Activated CD8-positive, alpha-beta memory T cell treated with anti-CD3 and anti-CD28 coated beads, Interleukin-2, amount 10 ng/mL, durations not matched to agents 7 days and 5 days (primary cell): ENCODE measurements around the gene MKS1. TPM values are rescaled to one million over a fixed set of nuclear protein-coding genes. Genes with fewer than 3 reads are reported as not detected.

ENCODE experiments used
- ATAC-seq: fragments of 150-1000 bp; cut with Tn5 transposase; one replicate; pipeline ENCODE4 v1.10.0; 2021; ENCODE audit warnings: moderate library complexity
- CTCF ChIA-PET: fragments of 350-600 bp; sonication (Branson Sonifier 250); formaldehyde crosslinking; loops from one replicate; lab custom pipeline; 2021; ENCODE audit warnings: antibody characterized with exemption; lab: Charles Lee
- DNase-seq: peaks from one replicate; pipeline ENCODE4 v3.0.0-alpha.2; 2020
- H3K27ac Mint-ChIP-seq: one replicate; pipeline ENCODE4 v1.8.0; 2021; ENCODE audit warnings: mild to moderate bottlenecking, mixed read lengths
- H3K27me3 Mint-ChIP-seq: one replicate; pipeline ENCODE4 v1.8.0; 2021; ENCODE audit warnings: mixed read lengths
- H3K36me3 Mint-ChIP-seq: one replicate; pipeline ENCODE4 v1.8.0; 2021; ENCODE audit warnings: mild to moderate bottlenecking, mixed read lengths
- H3K4me1 Mint-ChIP-seq: one replicate; pipeline ENCODE4 v1.8.0; 2021; ENCODE audit warnings: mixed read lengths
- H3K4me3 Mint-ChIP-seq: one replicate; pipeline ENCODE4 v1.8.0; 2021; ENCODE audit warnings: mild to moderate bottlenecking, moderate library complexity, mixed read lengths
- H3K9me3 Mint-ChIP-seq: one replicate; pipeline ENCODE4 v1.8.0; 2022; ENCODE audit warnings: low read depth, mixed read lengths
- total RNA-seq, 2 experiments: library from RNA; stranded (reverse); gene quantifications; one replicate each; pipeline ENCODE4 v1.2.3, GENCODE V29; 2021

Gene MKS1
- total RNA-seq, 2 experiments from 2014 or later: 17.8 to 18.2 TPM

DNA sequence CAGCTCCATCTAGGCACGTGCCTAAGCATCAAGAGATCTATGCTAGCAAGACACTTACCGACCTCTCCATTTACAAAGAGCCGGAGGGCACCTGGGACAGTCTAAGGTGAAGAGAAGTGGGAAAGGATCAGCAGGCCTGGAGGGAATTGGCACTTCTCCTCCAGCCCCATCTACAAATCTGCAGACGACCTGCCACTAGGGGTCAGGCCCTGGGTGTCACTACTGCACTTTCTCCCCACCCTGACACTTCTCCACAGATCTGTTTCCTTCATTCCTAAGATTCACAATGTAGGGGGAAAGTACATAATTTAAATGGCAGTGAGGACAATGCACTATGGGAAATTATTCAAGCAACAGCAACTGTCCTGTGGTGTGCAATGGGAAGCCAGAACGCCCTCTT lies 8.1 kb downstream of the MKS1 start:
- Mint-ChIP-seq H3K36me3 (peaks cover 4% of the 10 kb centered on the region), H3K4me1 (peaks cover 4% of the 10 kb centered on the region), H3K27me3 (no peaks in the 10 kb centered on the region), H3K4me3 (no peak overlapping the region), H3K9me3 (no peaks in the 10 kb centered on the region), H3K27ac (no peak overlapping the region)
- no peak for ATAC-seq
- CTCF ChIA-PET: interaction anchor here (2.9 kb wide), 1 partner anchor 11 kb away, joined by 10 read pairs; no protein-coding TSS in a partner anchor
- no peak for DNase-seq

DNA sequence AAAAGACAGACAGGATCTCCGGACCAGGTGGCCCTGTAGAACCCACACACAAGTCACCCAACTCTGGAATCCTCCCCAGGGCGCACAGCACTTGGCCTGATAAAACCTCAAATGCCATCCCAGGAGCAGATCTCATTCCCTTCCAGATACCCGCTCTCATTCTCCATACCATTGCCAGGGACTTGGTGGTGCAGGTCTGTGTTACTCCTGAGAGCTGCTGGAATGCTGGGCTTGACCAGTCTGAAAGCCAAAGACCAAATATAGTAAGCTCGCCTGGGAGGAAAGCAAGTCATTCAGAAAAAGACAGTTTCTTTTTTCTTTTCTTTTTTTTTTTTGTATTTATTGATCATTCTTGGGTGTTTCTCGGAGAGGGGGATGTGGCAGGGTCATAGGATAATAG lies 10.7 kb downstream of the MKS1 start:
- Mint-ChIP-seq H3K4me1 (peaks cover 4% of the 10 kb centered on the region), H3K36me3 (peaks cover 4% of the 10 kb centered on the region), H3K27me3 (no peaks in the 10 kb centered on the region), H3K4me3 (no peak overlapping the region), H3K9me3 (no peaks in the 10 kb centered on the region), H3K27ac (no peak overlapping the region)
- DNase-seq (no peak), ATAC-seq (no peak)
- CTCF ChIA-PET: interaction anchor here (1.4 to 2.9 kb wide), 2 partner anchors 8 to 209 kb away, joined by 3 to 10 read pairs; partner anchors contain the start of gene RNF43

DNA sequence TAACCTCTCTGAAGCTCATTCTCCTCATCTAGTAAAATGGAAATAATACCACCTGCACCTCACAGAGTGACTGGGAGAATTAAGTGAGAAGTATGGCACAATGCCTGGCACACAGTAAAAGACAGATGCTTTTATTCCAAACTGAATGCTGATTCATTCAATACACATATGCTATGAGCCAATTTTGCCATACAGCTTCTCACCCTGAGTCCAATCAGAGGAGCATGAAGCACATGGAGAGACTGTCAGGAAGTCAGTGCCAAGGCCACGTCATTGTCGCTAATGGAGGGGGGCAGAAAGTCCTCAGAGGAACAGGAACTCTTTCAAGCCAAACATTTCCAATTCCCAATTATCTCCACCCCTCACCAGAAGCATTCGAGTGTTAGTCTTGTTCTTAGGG lies 11.6 kb downstream of the MKS1 start:
- Mint-ChIP-seq H3K27ac (no peak overlapping the region), H3K36me3 (peaks cover 4% of the 10 kb centered on the region), H3K4me1 (peaks cover 4% of the 10 kb centered on the region), H3K4me3 (no peak overlapping the region), H3K27me3 (no peaks in the 10 kb centered on the region), H3K9me3 (no peaks in the 10 kb centered on the region)
- ATAC-seq (no peak), DNase-seq (no peak)
- CTCF ChIA-PET: interaction anchor here (0.7 kb wide), 1 partner anchor 16 kb away, joined by 6 read pairs; no protein-coding TSS in a partner anchor

DNA sequence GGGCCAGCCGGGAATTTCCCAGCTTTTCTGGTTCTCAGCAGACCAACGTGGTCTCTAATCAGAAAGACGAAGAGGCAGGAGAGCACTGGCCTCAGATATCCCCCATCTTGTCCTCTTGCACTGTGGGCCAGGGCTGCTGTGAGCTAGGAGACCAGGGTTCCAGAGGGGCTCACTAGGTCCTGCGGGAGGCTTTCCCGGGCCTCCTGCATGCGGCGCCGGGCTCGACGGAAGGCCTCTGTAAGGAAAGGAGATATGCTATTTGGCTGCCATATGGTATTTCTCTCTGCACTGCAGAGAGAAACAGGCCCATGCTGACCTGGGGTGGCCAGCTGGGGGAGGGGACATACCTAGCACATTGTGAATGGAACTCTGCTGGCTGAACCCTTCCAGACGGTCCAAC lies 13.1 kb downstream of the MKS1 start:
- CTCF ChIA-PET: interaction anchor here (1.2 kb wide), 1 partner anchor 44 kb away, joined by 3 read pairs; no protein-coding TSS in a partner anchor
- H3K27ac Mint-ChIP-seq: no peak overlapping the region
- H3K4me1 Mint-ChIP-seq: peaks cover 3% of the 10 kb centered on the region

DNA sequence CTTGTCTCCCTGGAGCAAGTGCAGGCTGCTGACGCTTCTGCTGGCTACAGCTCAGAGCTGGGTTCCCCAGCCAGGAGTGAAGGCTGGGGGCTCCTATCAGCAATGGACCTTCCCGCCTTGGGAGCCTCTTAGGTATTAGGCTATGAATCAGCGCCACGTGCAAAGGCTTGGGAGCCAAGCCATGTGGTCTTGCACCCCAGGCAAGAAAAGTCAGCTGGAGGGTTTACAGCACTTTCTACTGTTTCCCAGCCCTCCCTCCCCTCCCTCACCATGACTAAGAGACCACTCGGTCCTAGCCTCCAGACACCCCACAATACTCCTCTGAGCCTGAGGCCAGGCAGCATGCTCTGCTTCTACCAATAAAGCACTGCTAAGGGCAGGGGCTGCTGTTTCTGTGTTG lies 14.3 kb downstream of the MKS1 start:
- Mint-ChIP-seq H3K27me3 (peaks cover 5% of the 10 kb centered on the region), H3K4me1 (no peaks in the 10 kb centered on the region), H3K36me3 (peaks cover 2% of the 10 kb centered on the region), H3K4me3 (no peak overlapping the region), H3K9me3 (no peaks in the 10 kb centered on the region), H3K27ac (no peak overlapping the region)
- DNase-seq (no peak), ATAC-seq (no peak)
- CTCF ChIA-PET: interaction anchor here (1.2 kb wide), 1 partner anchor 45 kb away, joined by 3 read pairs; no protein-coding TSS in a partner anchor

More for the DNA sequence above, 13.1 kb downstream of the MKS1 start:
- Mint-ChIP-seq H3K4me3 (no peak overlapping the region), H3K27me3 (no peaks in the 10 kb centered on the region), H3K36me3 (peaks cover 2% of the 10 kb centered on the region), H3K9me3 (no peaks in the 10 kb centered on the region)
- DNase-seq: no peak
- ATAC-seq: no peak

DNA sequence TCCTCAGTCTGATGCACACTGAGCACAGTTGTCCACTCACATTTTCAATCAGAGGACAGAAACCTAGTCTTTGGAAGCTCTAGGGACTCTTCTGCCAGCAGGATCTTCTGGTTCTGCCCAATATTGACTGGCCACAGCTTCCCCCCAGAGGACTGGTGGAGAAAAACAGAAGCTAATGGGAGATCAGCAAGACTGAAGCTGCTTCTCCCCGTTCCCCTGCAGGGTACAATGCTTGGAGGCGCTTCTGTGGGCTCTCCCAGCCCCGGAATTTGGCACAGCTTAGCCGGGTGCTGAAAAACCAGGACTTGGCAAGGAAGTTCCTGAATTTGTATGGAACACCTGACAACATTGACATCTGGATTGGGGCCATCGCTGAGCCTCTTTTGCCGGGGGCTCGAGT lies 16.2 kb downstream of the MKS1 start:
- Mint-ChIP-seq H3K27ac (no peak overlapping the region), H3K9me3 (no peaks in the 10 kb centered on the region), H3K36me3 (no peaks in the 10 kb centered on the region), H3K27me3 (peaks cover 22% of the 10 kb centered on the region), H3K4me1 (no peaks in the 10 kb centered on the region), H3K4me3 (no peak overlapping the region)
- ATAC-seq: no peak
- CTCF ChIA-PET: interaction anchor here (1.1 kb wide), 1 partner anchor 47 kb away, joined by 3 read pairs; no protein-coding TSS in a partner anchor
- DNase-seq: no peak

DNA sequence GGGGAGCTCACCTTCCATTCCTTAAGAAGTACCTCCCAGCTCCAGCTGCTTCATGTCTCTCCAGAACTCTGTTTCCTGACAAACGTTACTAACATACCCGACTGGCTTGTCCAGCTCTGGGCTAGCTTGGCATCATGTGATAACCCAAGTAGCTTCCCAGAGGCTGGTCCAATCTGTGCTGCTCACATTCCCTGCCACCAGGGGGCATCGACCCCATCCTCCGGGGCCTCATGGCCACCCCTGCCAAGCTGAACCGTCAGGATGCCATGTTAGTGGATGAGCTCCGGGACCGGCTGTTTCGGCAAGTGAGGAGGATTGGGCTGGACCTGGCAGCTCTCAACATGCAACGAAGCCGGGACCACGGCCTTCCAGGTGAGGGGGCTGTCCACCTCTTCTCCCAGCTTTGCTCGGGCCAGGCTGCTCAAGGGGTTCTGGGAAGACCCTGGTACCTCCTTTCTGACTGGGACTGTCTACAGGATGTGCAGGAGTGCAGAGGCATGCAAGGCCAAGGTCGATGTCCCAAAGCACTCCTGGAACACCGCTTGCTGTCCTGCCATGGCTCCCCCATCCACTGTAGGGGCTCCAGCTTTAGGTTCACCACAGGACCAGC lies 18.9 kb downstream of the MKS1 start:
- peak; percentile 62 for DNase-seq
- Mint-ChIP-seq H3K27ac (no peak overlapping the region), H3K9me3 (no peaks in the 10 kb centered on the region), H3K4me3 (no peak overlapping the region), H3K4me1 (no peaks in the 10 kb centered on the region), H3K27me3 (peaks cover 25% of the 10 kb centered on the region), H3K36me3 (no peaks in the 10 kb centered on the region)
- CTCF ChIA-PET: interaction anchor here (0.5 to 3.3 kb wide), 24 partner anchors 9 to 288 kb away, joined by 3 to 17 read pairs (median 5); partner anchors contain the start of genes HSF5, MKS1 and RNF43
- peak; percentile 83 for ATAC-seq

DNA sequence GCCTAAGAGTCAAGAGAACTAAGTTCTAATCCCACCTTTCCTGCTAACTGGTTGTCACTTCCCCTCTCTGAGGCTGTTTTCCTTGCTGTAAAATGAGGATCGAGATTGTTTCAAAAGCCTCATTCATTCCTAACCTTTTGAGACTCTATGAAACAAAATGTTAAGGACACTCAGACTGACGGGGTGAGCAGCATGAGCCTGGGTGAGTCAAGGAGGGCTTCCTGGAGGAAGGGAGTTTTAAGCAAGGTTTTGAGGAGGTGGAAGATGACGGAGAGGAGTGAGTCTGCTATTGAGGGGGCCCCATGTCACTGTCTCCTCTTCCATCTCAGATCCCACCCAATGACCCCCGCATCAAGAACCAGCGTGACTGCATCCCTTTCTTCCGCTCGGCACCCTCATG lies 22.4 kb downstream of the MKS1 start:
- Mint-ChIP-seq H3K27me3 (peaks cover 25% of the 10 kb centered on the region), H3K36me3 (no peaks in the 10 kb centered on the region), H3K27ac (no peak overlapping the region), H3K4me3 (no peak overlapping the region), H3K4me1 (no peaks in the 10 kb centered on the region), H3K9me3 (no peaks in the 10 kb centered on the region)
- CTCF ChIA-PET: no interaction called here
- no peak for ATAC-seq
- DNase-seq: no peak

DNA sequence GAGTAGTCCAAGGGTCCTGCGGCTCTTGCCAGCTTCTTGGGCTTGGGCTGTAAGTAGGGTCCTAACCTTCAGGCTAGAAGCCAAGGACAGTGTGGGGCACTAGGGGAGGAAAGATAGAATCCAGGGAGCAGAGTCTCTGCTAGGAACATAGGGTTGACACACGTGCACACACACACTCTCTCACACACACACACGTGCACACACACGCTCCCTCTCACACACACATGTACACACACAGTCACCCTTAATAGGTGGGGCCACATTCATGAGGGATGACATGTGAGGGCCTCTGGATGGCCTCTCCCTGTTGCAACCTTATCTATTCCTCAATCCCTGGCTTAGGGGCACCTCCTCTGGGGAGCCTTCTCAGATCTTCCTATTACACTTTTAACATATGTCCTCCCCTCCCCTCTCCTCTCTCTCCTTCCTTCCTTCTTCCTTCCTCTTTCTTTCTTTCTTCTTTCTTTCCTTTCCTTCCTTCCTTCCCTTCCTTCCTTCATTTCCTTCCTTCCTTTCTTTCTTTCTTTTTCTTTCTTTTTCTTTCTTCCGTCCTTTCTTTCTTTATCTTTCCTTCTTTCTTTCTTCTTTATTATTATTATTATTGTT lies 23.4 kb downstream of the MKS1 start:
- CTCF ChIA-PET: no interaction called here
- Mint-ChIP-seq H3K27me3 (peaks cover 27% of the 10 kb centered on the region), H3K4me1 (no peaks in the 10 kb centered on the region), H3K4me3 (no peak overlapping the region), H3K36me3 (no peaks in the 10 kb centered on the region), H3K9me3 (no peaks in the 10 kb centered on the region), H3K27ac (no peak overlapping the region)
- no peak for DNase-seq
- no peak for ATAC-seq

DNA sequence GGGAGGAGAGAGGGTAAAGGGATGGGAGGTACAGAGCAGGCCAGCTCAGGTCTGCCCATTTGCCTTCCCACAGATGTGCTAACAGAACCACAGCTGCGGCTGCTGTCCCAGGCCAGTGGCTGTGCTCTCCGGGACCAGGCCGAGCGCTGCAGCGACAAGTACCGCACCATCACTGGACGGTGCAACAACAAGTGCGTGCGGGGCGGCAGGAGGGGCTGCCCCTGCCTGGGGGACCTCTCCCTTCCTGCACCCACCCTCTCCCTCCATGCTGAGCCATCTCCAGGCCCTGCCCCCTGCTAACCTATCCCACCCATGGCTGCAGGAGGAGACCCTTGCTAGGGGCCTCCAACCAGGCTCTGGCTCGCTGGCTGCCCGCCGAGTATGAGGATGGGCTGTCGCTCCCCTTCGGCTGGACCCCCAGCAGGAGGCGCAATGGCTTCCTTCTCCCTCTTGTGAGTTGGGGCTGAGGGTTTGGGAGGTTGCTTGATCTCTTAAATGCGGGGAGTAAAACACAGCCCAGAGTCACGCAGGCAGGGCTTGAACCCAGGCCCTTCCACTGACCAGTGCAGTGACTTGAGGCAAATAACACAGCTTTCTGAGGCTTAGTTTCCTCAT lies 25.3 kb downstream of the MKS1 start:
- no peaks in the 10 kb centered on the region for H3K36me3 Mint-ChIP-seq
- no peak for DNase-seq
- ATAC-seq: no peak
- no peaks in the 10 kb centered on the region for H3K4me1 Mint-ChIP-seq
- H3K27ac Mint-ChIP-seq: no peak overlapping the region
- no peak overlapping the region for H3K4me3 Mint-ChIP-seq
- H3K27me3 Mint-ChIP-seq: peaks cover 16% of the 10 kb centered on the region
- no peaks in the 10 kb centered on the region for H3K9me3 Mint-ChIP-seq
- CTCF ChIA-PET: no interaction called here

DNA sequence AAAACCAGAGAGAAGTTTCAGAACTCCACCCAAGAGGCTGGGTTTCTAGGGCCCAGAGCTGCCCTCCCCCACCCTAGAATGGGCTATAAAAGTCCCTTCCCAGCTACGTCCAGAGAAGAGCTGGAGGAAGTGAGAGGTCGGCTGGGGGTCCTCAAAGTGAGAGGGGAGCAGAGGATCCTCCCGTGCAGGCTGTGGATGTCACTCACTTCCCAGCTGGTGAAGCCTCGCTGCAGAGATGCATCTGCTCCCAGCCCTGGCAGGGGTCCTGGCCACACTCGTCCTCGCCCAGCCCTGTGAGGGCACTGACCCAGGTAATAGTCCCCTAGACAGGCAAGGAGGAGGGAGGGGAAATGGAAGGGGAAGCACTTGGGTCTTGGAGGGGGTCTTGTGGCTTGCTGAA lies 26.4 kb downstream of the MKS1 start, which contains the start of gene EPX:
Gene EPX, plus strand, starts transcription at position 115 of the 400 bp plus-strand sequence. Its CDS starts 121 bp downstream, at position 236.
- CTCF ChIA-PET: no interaction called here
- H3K27ac Mint-ChIP-seq: no peak within 1 kb of the TSS
- no peak within 1 kb of the TSS for H3K4me3 Mint-ChIP-seq
- ATAC-seq (no peak), DNase-seq (no peak)
- H3K9me3 Mint-ChIP-seq: no peaks in the 10 kb centered on the region
- no peaks in the 10 kb centered on the region for H3K36me3 Mint-ChIP-seq
- no peaks in the 10 kb centered on the region for H3K4me1 Mint-ChIP-seq
- peaks cover 7% of the 10 kb centered on the region for H3K27me3 Mint-ChIP-seq

DNA sequence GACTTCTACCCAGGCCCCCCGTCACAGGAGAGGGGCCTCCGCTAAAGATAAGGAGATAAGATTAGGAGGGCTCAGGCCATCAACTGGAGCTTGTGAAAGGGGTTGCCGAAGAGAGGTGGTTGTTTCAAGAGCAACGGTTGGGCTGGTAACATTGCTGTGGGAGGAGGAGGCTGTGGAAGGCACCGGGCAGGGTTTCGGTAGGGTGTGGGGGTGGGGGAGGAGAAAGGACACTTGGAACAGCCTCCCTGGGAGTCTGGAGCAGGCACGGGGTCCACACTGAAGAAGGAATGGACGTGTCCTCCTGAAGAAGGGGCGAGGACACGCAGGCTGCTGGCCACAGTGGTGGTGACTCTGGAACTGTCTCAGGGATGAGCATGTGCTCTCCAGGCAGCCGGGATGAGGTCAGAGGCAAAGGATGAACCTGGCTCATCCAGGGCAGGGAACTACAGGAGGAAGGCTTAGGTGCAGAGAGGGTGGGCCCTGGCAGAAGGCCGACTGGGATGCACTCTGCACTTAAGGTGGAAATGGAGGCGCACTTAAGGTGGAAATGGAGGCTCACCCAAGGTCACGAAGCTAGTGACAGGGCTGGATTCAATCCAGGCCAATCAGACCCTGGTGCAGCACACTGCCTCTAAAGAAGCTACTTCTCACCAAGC lies 27.7 kb downstream of the MKS1 start:
- DNase-seq: no peak
- H3K27me3 Mint-ChIP-seq: peaks cover 7% of the 10 kb centered on the region
- no peak overlapping the region for H3K27ac Mint-ChIP-seq
- H3K9me3 Mint-ChIP-seq: no peaks in the 10 kb centered on the region
- H3K4me3 Mint-ChIP-seq: no peak overlapping the region
- no peaks in the 10 kb centered on the region for H3K4me1 Mint-ChIP-seq
- ATAC-seq: no peak
- no peaks in the 10 kb centered on the region for H3K36me3 Mint-ChIP-seq
- CTCF ChIA-PET: interaction anchor here (1.0 to 1.9 kb wide), 3 partner anchors 8 to 58 kb away, joined by 3 to 7 read pairs (median 6); no protein-coding TSS in a partner anchor
